DND-41 (cell line): ENCODE data around the gene MCTP2.

Experiments
- EZH2 ChIP-seq: IDR thresholded peaks from 3 replicates; pipeline ENCODE4 v1.6.1; 2012; ENCODE audit warnings: borderline replicate concordance, low read depth, mild to moderate bottlenecking, moderate library complexity, low read length, inconsistent platforms; ENCODE audit not compliant: severe bottlenecking
- TF ChIP-seq, protein P1 (sequence below): IDR thresholded peaks from 2 replicates; pipeline ENCODE4 v1.5.1; 2012; ENCODE audit warnings: borderline replicate concordance, low read length, moderate library complexity, mild to moderate bottlenecking; ENCODE audit not compliant: poor library complexity, severe bottlenecking; ENCODE audit errors: extremely low read depth

DNA sequence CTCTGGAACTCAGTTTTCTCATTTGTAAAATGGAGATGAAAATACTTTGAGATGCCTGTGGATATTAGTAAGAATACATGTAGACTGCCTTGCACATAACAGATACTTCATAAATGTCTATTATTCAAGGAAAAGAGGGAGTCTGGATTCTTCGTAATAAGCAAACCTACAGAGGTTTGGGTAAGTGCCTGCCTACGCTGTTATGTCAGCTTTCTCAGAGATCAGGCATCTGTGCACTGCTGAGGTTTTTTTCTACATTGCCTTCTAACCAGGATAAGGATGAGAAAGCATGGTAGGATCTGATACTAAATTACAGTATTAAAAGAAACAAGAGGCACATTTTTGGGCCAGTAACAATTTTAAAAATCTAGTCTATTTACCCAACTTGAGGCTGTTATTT, 10.9 kb downstream of the MCTP2 start:
- TF ChIP-seq, protein P1, sequence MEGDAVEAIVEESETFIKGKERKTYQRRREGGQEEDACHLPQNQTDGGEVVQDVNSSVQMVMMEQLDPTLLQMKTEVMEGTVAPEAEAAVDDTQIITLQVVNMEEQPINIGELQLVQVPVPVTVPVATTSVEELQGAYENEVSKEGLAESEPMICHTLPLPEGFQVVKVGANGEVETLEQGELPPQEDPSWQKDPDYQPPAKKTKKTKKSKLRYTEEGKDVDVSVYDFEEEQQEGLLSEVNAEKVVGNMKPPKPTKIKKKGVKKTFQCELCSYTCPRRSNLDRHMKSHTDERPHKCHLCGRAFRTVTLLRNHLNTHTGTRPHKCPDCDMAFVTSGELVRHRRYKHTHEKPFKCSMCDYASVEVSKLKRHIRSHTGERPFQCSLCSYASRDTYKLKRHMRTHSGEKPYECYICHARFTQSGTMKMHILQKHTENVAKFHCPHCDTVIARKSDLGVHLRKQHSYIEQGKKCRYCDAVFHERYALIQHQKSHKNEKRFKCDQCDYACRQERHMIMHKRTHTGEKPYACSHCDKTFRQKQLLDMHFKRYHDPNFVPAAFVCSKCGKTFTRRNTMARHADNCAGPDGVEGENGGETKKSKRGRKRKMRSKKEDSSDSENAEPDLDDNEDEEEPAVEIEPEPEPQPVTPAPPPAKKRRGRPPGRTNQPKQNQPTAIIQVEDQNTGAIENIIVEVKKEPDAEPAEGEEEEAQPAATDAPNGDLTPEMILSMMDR, result no peak
- no peak for TF ChIP-seq EZH2
